ENCODE results near the gene UNG. TPM values are rescaled to one million over a fixed set of nuclear protein-coding genes. Genes with fewer than 3 reads are reported as not detected.

UNG gene
- total RNA-seq, 2 donors from 2014 or later: 4.9 to 13.5 TPM

DNA sequence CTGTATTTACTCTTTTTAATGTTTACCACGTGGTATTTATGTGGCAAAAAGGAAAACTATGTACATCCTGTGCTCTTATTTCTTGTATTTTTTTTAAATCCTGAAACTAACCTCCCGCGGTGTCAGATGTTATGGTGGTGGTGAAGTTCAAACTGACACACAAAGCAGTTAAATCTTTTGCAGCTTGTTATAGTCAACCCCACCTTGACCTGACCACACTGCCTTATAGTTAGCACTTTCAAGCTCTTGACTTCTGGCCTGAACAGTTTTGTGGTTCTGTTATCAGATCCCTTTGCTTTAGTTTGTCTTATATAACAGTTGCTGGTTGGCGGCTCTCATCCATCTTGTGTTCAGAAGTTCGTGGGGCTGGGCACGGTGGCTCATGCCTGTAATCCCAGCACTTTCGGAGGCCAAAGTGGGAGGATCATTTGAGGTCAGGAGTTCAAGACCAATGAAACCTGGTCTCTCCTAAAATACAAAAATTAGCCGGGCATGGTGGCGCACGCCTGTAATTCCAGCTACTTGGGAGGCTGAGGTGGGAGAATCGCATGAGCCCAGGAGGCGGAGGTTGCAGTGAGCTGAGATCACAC is 2.1 kb downstream of the UNG start:
- intact Hi-C loops (cut with DNase I): loop anchor here (10.0 kb wide), 1 partner anchor 215 kb away; the partner anchor contains the start of gene DAO
- no peaks in the 10 kb centered on the region for H3K27me3 ChIP-seq
- H3K4me1 ChIP-seq: peaks cover 26% of the 10 kb centered on the region
- no peak overlapping the region for H3K4me3 ChIP-seq
- DNase-seq (no peak), ATAC-seq (no peak)
- TF ChIP-seq POLR2A (IDR thresholded peaks at IDR 0.05): no peak
- TF ChIP-seq, protein P1, sequence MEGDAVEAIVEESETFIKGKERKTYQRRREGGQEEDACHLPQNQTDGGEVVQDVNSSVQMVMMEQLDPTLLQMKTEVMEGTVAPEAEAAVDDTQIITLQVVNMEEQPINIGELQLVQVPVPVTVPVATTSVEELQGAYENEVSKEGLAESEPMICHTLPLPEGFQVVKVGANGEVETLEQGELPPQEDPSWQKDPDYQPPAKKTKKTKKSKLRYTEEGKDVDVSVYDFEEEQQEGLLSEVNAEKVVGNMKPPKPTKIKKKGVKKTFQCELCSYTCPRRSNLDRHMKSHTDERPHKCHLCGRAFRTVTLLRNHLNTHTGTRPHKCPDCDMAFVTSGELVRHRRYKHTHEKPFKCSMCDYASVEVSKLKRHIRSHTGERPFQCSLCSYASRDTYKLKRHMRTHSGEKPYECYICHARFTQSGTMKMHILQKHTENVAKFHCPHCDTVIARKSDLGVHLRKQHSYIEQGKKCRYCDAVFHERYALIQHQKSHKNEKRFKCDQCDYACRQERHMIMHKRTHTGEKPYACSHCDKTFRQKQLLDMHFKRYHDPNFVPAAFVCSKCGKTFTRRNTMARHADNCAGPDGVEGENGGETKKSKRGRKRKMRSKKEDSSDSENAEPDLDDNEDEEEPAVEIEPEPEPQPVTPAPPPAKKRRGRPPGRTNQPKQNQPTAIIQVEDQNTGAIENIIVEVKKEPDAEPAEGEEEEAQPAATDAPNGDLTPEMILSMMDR (IDR thresholded peaks at IDR 0.05): no peak
- no peaks in the 10 kb centered on the region for H3K9me3 ChIP-seq
- 69 to 77% methylated on average over 12 of the region's 12 CpGs for WGBS, 2 donors
- H3K36me3 ChIP-seq (replicated peaks in 1 of 2; ENCODE audit: insufficient read depth in 1 of 2, low read depth in 2 of 2): peaks cover 0 to 14% of the 10 kb centered on the region in 2 donors
- no peak overlapping the region for H3K27ac ChIP-seq

DNA sequence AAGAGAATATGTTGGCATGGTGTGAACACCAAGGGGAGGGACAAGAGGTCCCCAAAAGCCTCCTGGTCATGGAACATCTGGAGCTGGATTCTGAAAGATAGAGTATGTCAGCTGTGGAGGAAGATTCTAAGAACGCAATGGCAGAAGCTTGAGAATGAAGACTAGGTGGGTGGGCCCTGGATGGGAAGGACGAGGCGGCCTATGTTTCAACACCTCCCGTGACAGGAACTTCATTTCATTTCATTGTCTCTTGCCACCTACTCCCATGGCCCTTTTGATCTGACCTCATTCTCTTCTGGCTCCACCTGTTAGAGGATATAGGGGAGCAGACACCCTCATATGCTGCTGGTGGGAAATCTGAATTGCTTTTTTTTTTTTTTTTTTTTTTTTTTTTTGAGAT is 3.3 kb downstream of the UNG start:
- H3K27me3 ChIP-seq: no peaks in the 10 kb centered on the region
- WGBS, 2 donors: 86 to 100% methylated on average over 4 of the region's 4 CpGs
- intact Hi-C loops (cut with DNase I): no loop called here
- H3K9me3 ChIP-seq: no peaks in the 10 kb centered on the region
- H3K4me3 ChIP-seq: no peak overlapping the region
- TF ChIP-seq, protein P1 (IDR thresholded peaks at IDR 0.05): no peak
- TF ChIP-seq POLR2A (IDR thresholded peaks at IDR 0.05): no peak
- DNase-seq: no peak
- H3K36me3 ChIP-seq (replicated peaks in 1 of 2; ENCODE audit: insufficient read depth in 1 of 2, low read depth in 2 of 2): peaks cover 0 to 14% of the 10 kb centered on the region in 2 donors
- H3K27ac ChIP-seq: no peak overlapping the region
- no peak for ATAC-seq
- peaks cover 26% of the 10 kb centered on the region for H3K4me1 ChIP-seq

DNA sequence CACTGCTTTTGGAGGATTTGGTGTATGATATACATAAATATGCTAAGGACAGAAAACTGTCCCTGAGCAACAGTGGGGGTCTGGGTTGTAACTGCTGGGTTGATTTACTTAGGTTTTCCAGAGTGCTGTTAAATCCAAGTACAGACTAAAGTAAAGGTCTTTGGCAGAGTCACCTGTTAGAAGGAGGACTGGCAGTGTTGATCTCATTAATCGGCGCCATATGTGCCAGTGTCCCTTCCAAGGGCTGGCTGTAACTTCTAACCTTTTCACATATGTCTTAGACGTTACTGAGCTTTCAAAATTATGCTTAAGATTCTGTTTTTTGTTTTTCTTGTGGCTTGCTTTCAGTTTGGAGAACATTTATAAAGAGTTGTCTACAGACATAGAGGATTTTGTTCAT is 5.1 kb downstream of the UNG start:
- TF ChIP-seq POLR2A (IDR thresholded peaks at IDR 0.05): no peak
- TF ChIP-seq, protein P1 (IDR thresholded peaks at IDR 0.05): no peak
- Histone ChIP-seq H3K4me3 (no peak overlapping the region), H3K9me3 (no peaks in the 10 kb centered on the region), H3K27me3 (no peaks in the 10 kb centered on the region), H3K27ac (no peak overlapping the region), H3K4me1 (peaks cover 22% of the 10 kb centered on the region), H3K36me3 (replicated peaks in 1 of 2; ENCODE audit: insufficient read depth in 1 of 2, low read depth in 2 of 2) (peaks cover 0 to 16% of the 10 kb centered on the region in 2 donors)
- intact Hi-C loops (cut with DNase I): no loop called here
- DNase-seq (no peak), ATAC-seq (no peak)
- WGBS, 2 donors: 88 to 93% methylated on average over 3 of the region's 3 CpGs

DNA sequence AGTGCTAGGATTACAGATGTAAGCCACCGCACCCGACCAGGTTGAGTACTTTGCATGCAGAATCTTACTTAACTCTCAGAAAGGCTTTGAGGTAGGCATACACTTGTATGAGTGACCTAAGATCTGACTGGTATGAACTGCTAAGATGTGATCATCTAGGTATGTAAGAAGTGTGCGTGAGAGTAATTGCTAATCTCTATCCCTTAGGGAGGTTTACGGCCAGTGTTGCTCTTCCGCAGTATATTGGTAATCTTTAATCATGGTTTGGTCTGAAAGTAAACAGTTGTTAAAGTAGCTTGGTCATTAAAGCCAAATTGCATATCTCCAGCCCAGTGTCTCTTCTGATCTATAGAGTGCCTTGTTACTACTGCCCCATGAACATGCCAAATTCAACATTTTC is 7.8 kb downstream of the UNG start:
- no peaks in the 10 kb centered on the region for H3K27me3 ChIP-seq
- WGBS, 2 donors: 77 to 86% methylated on average over 5 of the region's 5 CpGs
- H3K27ac ChIP-seq: no peak overlapping the region
- DNase-seq (no peak), ATAC-seq (no peak)
- peaks cover 0 to 16% of the 10 kb centered on the region in 2 donors for H3K36me3 ChIP-seq (replicated peaks in 1 of 2; ENCODE audit: insufficient read depth in 1 of 2, low read depth in 2 of 2)
- intact Hi-C loops (cut with DNase I): no loop called here
- H3K9me3 ChIP-seq: no peaks in the 10 kb centered on the region
- peaks cover 5% of the 10 kb centered on the region for H3K4me1 ChIP-seq
- TF ChIP-seq POLR2A (IDR thresholded peaks at IDR 0.05): no peak
- TF ChIP-seq, protein P1 (IDR thresholded peaks at IDR 0.05): no peak
- no peak overlapping the region for H3K4me3 ChIP-seq

DNA sequence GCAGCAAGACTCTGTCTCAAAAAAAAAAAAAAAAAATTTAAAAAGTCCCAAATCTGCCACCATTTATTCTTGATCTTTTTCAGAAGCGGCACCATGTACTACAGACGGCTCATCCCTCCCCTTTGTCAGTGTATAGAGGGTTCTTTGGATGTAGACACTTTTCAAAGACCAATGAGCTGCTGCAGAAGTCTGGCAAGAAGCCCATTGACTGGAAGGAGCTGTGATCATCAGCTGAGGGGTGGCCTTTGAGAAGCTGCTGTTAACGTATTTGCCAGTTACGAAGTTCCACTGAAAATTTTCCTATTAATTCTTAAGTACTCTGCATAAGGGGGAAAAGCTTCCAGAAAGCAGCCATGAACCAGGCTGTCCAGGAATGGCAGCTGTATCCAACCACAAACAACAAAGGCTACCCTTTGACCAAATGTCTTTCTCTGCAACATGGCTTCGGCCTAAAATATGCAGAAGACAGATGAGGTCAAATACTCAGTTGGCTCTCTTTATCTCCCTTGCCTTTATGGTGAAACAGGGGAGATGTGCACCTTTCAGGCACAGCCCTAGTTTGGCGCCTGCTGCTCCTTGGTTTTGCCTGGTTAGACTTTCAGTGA is 12.5 kb downstream of the UNG start:
- peaks cover 0 to 2% of the 10 kb centered on the region in 2 donors for H3K36me3 ChIP-seq (replicated peaks in 1 of 2; ENCODE audit: insufficient read depth in 1 of 2, low read depth in 2 of 2)
- H3K27ac ChIP-seq: peak overlapping the region in 3 of 4 donors; percentile 26 to 98 (median 95)
- TF ChIP-seq POLR2A (IDR thresholded peaks at IDR 0.05): no peak
- TF ChIP-seq, protein P1 (IDR thresholded peaks at IDR 0.05): no peak
- no peak overlapping the region for H3K4me3 ChIP-seq
- WGBS, 2 donors: 89 to 91% methylated on average over 6 of the region's 6 CpGs
- ATAC-seq (no peak), DNase-seq (no peak)
- peaks cover 35% of the 10 kb centered on the region for H3K4me1 ChIP-seq
- intact Hi-C loops (cut with DNase I): no loop called here
- no peaks in the 10 kb centered on the region for H3K27me3 ChIP-seq
- H3K9me3 ChIP-seq: no peaks in the 10 kb centered on the region

Measured in body of pancreas (tissue), 4 donors.